HCT116 (cell line): Measurements from ENCODE around the gene ZNF524.

Experiments
- CEBPB ChIP-seq: IDR thresholded peaks from 2 replicates; pipeline ENCODE4 v1.6.1; 2012; ENCODE audit warnings: low read depth
- CTCF ChIP-seq, 3 experiments: fragments of 200-600 bp in 1 of 3; sonication (generic) in 1 of 3; IDR thresholded peaks in 2 of 3; conservative IDR thresholded peaks in 1 of 3; 2 replicates each; pipeline ENCODE4 v1.5.1; 2012 to 2017; ENCODE audit warnings: low read depth in 2 of 3, low read length in 2 of 3, antibody characterized with exemption in 1 of 3, borderline replicate concordance in 1 of 3, control low read depth in 1 of 3, mild to moderate bottlenecking in 1 of 3, mixed read lengths in 1 of 3, mixed run types in 1 of 3, moderate library complexity in 1 of 3; ENCODE audit not compliant: insufficient read depth in 1 of 3
- EZH2 ChIP-seq: fragments of 200-600 bp; sonication (generic); IDR thresholded peaks from 2 replicates; pipeline ENCODE4 v1.6.1; 2017; ENCODE audit warnings: antibody characterized with exemption, mixed run types
- MAX ChIP-seq: IDR thresholded peaks from 2 replicates; pipeline ENCODE4 v1.6.1; 2012
- POLR2A ChIP-seq: IDR thresholded peaks from 2 replicates; pipeline ENCODE4 v1.7.0; 2011; ENCODE audit warnings: borderline replicate concordance; ENCODE audit not compliant: insufficient read depth, insufficient read length; ENCODE audit errors: extremely low read depth
- POLR2AphosphoS5 ChIP-seq: IDR thresholded peaks from 2 replicates; pipeline ENCODE4 v1.6.1; 2011; ENCODE audit warnings: mild to moderate bottlenecking, low read depth, low read length, moderate library complexity
- SIN3A ChIP-seq: IDR thresholded peaks from 2 replicates; pipeline ENCODE4 v1.6.1; 2012; ENCODE audit warnings: low read depth
- SRF ChIP-seq: IDR thresholded peaks from 2 replicates; pipeline ENCODE4 v1.6.1; 2012; ENCODE audit warnings: low read depth

- TF ChIP-seq CTCF (IDR thresholded peaks at IDR 0.05 in 2 of 3, conservative IDR thresholded peaks at IDR 0.05 in 1 of 3; ENCODE audit: borderline replicate concordance in 1 of 3, insufficient read depth in 1 of 3, low read depth in 2 of 3, low read length in 2 of 3) (no peak), SRF (no peak), POLR2A (no peak), EZH2 (no peak), MAX (no peak), CEBPB (no peak), SIN3A (no peak), POLR2AphosphoS5 (no peak)
Measured at GRCh38 chr19:55613930-55614710, 14.0 kb downstream of the ZNF524 start.
